ENCODE measurements around the gene CRYBA4.

DNA sequence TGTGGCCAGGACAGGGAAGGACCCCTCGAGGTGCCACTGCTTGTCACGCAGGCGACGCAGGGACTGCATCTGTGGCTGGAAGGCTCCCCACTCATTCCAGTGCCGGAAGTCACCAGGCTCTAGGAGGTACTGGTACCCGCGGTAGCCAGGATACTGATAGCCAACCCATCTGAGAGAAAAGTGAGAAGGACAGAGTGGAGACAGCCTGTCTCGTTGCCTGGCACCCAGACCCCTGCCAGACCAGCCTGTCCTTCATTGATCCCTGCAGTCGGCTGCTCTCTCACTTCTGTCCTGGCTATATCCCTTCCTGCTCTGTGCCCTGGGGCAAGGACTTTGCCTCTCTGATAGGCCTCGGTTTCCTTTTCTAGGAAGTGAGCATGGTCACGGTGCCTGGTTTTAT, 22.3 kb upstream of the CRYBA4 start:
- TF ChIP-seq, protein P1, sequence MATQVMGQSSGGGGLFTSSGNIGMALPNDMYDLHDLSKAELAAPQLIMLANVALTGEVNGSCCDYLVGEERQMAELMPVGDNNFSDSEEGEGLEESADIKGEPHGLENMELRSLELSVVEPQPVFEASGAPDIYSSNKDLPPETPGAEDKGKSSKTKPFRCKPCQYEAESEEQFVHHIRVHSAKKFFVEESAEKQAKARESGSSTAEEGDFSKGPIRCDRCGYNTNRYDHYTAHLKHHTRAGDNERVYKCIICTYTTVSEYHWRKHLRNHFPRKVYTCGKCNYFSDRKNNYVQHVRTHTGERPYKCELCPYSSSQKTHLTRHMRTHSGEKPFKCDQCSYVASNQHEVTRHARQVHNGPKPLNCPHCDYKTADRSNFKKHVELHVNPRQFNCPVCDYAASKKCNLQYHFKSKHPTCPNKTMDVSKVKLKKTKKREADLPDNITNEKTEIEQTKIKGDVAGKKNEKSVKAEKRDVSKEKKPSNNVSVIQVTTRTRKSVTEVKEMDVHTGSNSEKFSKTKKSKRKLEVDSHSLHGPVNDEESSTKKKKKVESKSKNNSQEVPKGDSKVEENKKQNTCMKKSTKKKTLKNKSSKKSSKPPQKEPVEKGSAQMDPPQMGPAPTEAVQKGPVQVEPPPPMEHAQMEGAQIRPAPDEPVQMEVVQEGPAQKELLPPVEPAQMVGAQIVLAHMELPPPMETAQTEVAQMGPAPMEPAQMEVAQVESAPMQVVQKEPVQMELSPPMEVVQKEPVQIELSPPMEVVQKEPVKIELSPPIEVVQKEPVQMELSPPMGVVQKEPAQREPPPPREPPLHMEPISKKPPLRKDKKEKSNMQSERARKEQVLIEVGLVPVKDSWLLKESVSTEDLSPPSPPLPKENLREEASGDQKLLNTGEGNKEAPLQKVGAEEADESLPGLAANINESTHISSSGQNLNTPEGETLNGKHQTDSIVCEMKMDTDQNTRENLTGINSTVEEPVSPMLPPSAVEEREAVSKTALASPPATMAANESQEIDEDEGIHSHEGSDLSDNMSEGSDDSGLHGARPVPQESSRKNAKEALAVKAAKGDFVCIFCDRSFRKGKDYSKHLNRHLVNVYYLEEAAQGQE (IDR thresholded peaks at IDR 0.05; ENCODE audit: low read depth, low read length), result no peak
- TF ChIP-seq, protein P2, sequence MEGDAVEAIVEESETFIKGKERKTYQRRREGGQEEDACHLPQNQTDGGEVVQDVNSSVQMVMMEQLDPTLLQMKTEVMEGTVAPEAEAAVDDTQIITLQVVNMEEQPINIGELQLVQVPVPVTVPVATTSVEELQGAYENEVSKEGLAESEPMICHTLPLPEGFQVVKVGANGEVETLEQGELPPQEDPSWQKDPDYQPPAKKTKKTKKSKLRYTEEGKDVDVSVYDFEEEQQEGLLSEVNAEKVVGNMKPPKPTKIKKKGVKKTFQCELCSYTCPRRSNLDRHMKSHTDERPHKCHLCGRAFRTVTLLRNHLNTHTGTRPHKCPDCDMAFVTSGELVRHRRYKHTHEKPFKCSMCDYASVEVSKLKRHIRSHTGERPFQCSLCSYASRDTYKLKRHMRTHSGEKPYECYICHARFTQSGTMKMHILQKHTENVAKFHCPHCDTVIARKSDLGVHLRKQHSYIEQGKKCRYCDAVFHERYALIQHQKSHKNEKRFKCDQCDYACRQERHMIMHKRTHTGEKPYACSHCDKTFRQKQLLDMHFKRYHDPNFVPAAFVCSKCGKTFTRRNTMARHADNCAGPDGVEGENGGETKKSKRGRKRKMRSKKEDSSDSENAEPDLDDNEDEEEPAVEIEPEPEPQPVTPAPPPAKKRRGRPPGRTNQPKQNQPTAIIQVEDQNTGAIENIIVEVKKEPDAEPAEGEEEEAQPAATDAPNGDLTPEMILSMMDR (IDR thresholded peaks at IDR 0.05), result no peak
- TF ChIP-seq CHD2 (IDR thresholded peaks at IDR 0.05; ENCODE audit: low read length, partially characterized antibody), result no peak
- no peak for TF ChIP-seq YY1 (IDR thresholded peaks at IDR 0.05; ENCODE audit: low read depth)
